ENCODE data around the gene SNRPA.

Gene SNRPA

GRCh38 chr19:40736661-40737060, 14.3 kb upstream of the SNRPA start:
- no peak overlapping the region for H3K4me2 ChIP-seq (ENCODE audit: low read length)
- H2BK120ac ChIP-seq (ENCODE audit: insufficient read depth, low read length, poor library complexity) = no peak overlapping the region
- H2BK5ac ChIP-seq (ENCODE audit: low read depth, low read length, poor library complexity) = no peak overlapping the region
- no peak overlapping the region for H4K12ac ChIP-seq (ENCODE audit: low read depth, low read length)
- no peak for DNase-seq
- H3K79me1 ChIP-seq (ENCODE audit: low read length) = no peaks in the 10 kb centered on the region
- no peak overlapping the region for H2AFZ ChIP-seq (ENCODE audit: insufficient read depth, low read length, poor library complexity)
- H3K79me2 ChIP-seq (ENCODE audit: control insufficient read depth, insufficient read depth, low read length, poor library complexity) = no peaks in the 10 kb centered on the region
- no peak overlapping the region for H4K8ac ChIP-seq (ENCODE audit: low read depth, low read length)
- H3K36me3 ChIP-seq (ENCODE audit: control insufficient read depth in 1 of 2, insufficient read depth in 2 of 2, low read length in 2 of 2) = peaks cover 66 to 78% of the 10 kb centered on the region in 2 experiments
- no peak overlapping the region for H3K9ac ChIP-seq (ENCODE audit: low read length)
- no peaks in the 10 kb centered on the region for H3K9me3 ChIP-seq (ENCODE audit: insufficient read depth, low read depth, low read length)
- H2BK12ac ChIP-seq (ENCODE audit: low read length) = no peak overlapping the region
- H3K4ac ChIP-seq (ENCODE audit: low read depth, low read length) = no peak overlapping the region
- H3K18ac ChIP-seq (ENCODE audit: low read length) = no peak overlapping the region
- H3K27ac ChIP-seq (ENCODE audit: low read depth, low read length) = no peak overlapping the region
- H3K4me3 ChIP-seq (ENCODE audit: low read depth, low read length) = no peak overlapping the region
- H3K27me3 ChIP-seq (ENCODE audit: insufficient read depth, low read length) = no peaks in the 10 kb centered on the region
- no peak overlapping the region for H2AK5ac ChIP-seq (ENCODE audit: low read length)
- H3K23ac ChIP-seq (ENCODE audit: low read length) = no peak overlapping the region
- H3K4me1 ChIP-seq (ENCODE audit: control insufficient read depth in 1 of 2, insufficient read depth in 2 of 2, low read length in 2 of 2) = no peaks in the 10 kb centered on the region
- no CpG with 5 or more reads among the region's 9 CpGs for WGBS (ENCODE audit: extremely low coverage, insufficient coverage, insufficient read length)
- H3K14ac ChIP-seq (ENCODE audit: low read length) = no peak overlapping the region
- H4K91ac ChIP-seq (ENCODE audit: low read depth, low read length) = no peak overlapping the region

DNA sequence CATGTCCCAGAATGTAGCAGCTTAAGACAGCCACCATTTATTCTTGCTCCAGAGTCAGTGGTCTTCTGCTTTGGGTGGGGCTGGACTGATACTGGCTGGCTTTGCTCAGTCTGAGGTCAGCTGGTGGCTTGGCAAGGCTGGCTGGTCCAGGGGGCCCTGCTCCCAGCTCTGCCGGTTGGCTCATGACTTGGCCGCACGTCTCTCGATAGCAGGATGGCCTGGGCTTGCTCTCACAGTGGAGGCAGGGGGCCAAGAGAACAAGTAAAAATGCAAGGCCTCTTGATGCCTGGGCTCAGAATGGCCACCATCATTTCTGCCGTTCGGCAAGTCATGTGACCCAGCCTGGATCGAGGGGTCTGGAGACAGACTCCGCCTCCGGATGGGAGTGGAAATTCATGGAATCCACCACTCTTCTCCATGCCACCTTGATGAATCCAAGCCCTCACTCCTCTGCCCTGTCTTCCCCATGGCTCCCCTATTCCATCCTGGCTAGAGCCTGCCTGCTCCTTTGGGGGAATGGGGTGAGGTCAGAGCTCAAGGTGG, 13.8 kb upstream of the SNRPA start:
- no peak overlapping the region for H3K4ac ChIP-seq (ENCODE audit: low read depth, low read length)
- H3K14ac ChIP-seq (ENCODE audit: low read length) = no peak overlapping the region
- H4K8ac ChIP-seq (ENCODE audit: low read depth, low read length) = no peak overlapping the region
- H3K9ac ChIP-seq (ENCODE audit: low read length) = no peak overlapping the region
- no peak overlapping the region for H2BK5ac ChIP-seq (ENCODE audit: low read depth, low read length, poor library complexity)
- H2BK12ac ChIP-seq (ENCODE audit: low read length) = no peak overlapping the region
- DNase-seq = no peak
- H2AK5ac ChIP-seq (ENCODE audit: low read length) = no peak overlapping the region
- no CpG with 5 or more reads among the region's 9 CpGs for WGBS (ENCODE audit: extremely low coverage, insufficient coverage, insufficient read length)
- H3K4me3 ChIP-seq (ENCODE audit: low read depth, low read length) = no peak overlapping the region
- no peaks in the 10 kb centered on the region for H3K9me3 ChIP-seq (ENCODE audit: insufficient read depth, low read depth, low read length)
- no peaks in the 10 kb centered on the region for H3K4me1 ChIP-seq (ENCODE audit: control insufficient read depth in 1 of 2, insufficient read depth in 2 of 2, low read length in 2 of 2)
- no peaks in the 10 kb centered on the region for H3K79me2 ChIP-seq (ENCODE audit: control insufficient read depth, insufficient read depth, low read length, poor library complexity)
- no peak overlapping the region for H4K12ac ChIP-seq (ENCODE audit: low read depth, low read length)
- H3K79me1 ChIP-seq (ENCODE audit: low read length) = no peaks in the 10 kb centered on the region
- H3K23ac ChIP-seq (ENCODE audit: low read length) = no peak overlapping the region
- no peak overlapping the region for H3K4me2 ChIP-seq (ENCODE audit: low read length)
- peaks cover 62 to 73% of the 10 kb centered on the region in 2 experiments for H3K36me3 ChIP-seq (ENCODE audit: control insufficient read depth in 1 of 2, insufficient read depth in 2 of 2, low read length in 2 of 2)
- no peak overlapping the region for H4K91ac ChIP-seq (ENCODE audit: low read depth, low read length)
- no peak overlapping the region for H2BK120ac ChIP-seq (ENCODE audit: insufficient read depth, low read length, poor library complexity)
- no peak overlapping the region for H3K27ac ChIP-seq (ENCODE audit: low read depth, low read length)
- H3K27me3 ChIP-seq (ENCODE audit: insufficient read depth, low read length) = no peaks in the 10 kb centered on the region
- no peak overlapping the region for H2AFZ ChIP-seq (ENCODE audit: insufficient read depth, low read length, poor library complexity)
- H3K18ac ChIP-seq (ENCODE audit: low read length) = no peak overlapping the region

DNA sequence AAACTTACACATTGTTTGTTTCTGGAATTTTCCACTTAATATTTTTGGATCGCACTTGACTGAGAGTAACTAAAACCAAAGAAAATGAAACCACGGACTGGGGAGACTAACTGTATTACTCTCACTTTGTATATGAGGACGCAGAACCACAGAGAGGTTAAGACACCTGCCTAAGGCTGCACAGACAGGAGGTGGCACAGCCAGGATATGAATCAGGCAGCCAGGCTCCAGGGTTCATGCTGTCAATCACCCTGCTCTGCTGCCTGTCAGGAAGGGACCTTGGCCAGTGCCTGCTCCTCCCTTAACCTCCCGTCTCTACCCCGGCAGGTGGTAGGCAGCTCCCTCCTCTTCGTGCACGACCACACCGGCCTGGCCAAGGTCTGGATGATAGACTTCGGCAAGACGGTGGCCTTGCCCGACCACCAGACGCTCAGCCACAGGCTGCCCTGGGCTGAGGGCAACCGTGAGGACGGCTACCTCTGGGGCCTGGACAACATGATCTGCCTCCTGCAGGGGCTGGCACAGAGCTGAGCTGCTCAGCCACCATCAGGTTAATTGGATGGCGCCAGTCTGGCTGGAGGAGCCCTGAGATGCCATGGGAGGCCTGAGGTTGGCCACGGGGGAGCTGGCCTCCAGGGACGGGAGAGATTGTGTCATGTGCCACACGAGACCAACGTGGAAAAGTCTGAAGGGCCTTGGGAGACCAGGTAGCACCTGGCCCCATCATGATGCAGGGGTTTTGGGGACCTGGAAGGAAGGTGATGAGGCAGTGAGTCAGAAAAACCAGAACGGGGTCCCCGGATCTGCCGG, 11.8 kb upstream of the SNRPA start:
- Histone ChIP-seq H2AFZ (ENCODE audit: insufficient read depth, low read length, poor library complexity) (no peak overlapping the region), H2AK5ac (ENCODE audit: low read length) (no peak overlapping the region), H3K23ac (ENCODE audit: low read length) (no peak overlapping the region), H2BK120ac (ENCODE audit: insufficient read depth, low read length, poor library complexity) (no peak overlapping the region), H3K4ac (ENCODE audit: low read depth, low read length) (no peak overlapping the region), H3K9ac (ENCODE audit: low read length) (no peak overlapping the region), H3K18ac (ENCODE audit: low read length) (no peak overlapping the region), H3K79me1 (ENCODE audit: low read length) (no peaks in the 10 kb centered on the region), H4K8ac (ENCODE audit: low read depth, low read length) (no peak overlapping the region), H3K27ac (ENCODE audit: low read depth, low read length) (no peak overlapping the region), H3K9me3 (ENCODE audit: insufficient read depth, low read depth, low read length) (no peaks in the 10 kb centered on the region), H3K4me1 (ENCODE audit: control insufficient read depth in 1 of 2, insufficient read depth in 2 of 2, low read length in 2 of 2) (peaks cover 2 to 3% of the 10 kb centered on the region in 2 experiments), H3K14ac (ENCODE audit: low read length) (no peak overlapping the region), H4K91ac (ENCODE audit: low read depth, low read length) (no peak overlapping the region), H4K12ac (ENCODE audit: low read depth, low read length) (no peak overlapping the region), H3K27me3 (ENCODE audit: insufficient read depth, low read length) (no peaks in the 10 kb centered on the region), H3K4me3 (ENCODE audit: low read depth, low read length) (no peak overlapping the region), H2BK5ac (ENCODE audit: low read depth, low read length, poor library complexity) (no peak overlapping the region), H2BK12ac (ENCODE audit: low read length) (no peak overlapping the region), H3K79me2 (ENCODE audit: control insufficient read depth, insufficient read depth, low read length, poor library complexity) (no peaks in the 10 kb centered on the region), H3K36me3 (ENCODE audit: control insufficient read depth in 1 of 2, insufficient read depth in 2 of 2, low read length in 2 of 2) (peaks cover 52 to 56% of the 10 kb centered on the region in 2 experiments), H3K4me2 (ENCODE audit: low read length) (no peak overlapping the region)
- no peak for DNase-seq
- WGBS (ENCODE audit: extremely low coverage, insufficient coverage, insufficient read length) = no CpG with 5 or more reads among the region's 22 CpGs

GRCh38 chr19:40739871-40740703, 10.9 kb upstream of the SNRPA start:
- Histone ChIP-seq H2AFZ (ENCODE audit: insufficient read depth, low read length, poor library complexity) (no peak overlapping the region), H3K79me1 (ENCODE audit: low read length) (peaks cover 2% of the 10 kb centered on the region), H3K27me3 (ENCODE audit: insufficient read depth, low read length) (no peaks in the 10 kb centered on the region), H3K4me2 (ENCODE audit: low read length) (no peak overlapping the region), H3K9ac (ENCODE audit: low read length) (no peak overlapping the region), H4K8ac (ENCODE audit: low read depth, low read length) (no peak overlapping the region), H2BK12ac (ENCODE audit: low read length) (no peak overlapping the region), H3K27ac (ENCODE audit: low read depth, low read length) (no peak overlapping the region), H2BK120ac (ENCODE audit: insufficient read depth, low read length, poor library complexity) (no peak overlapping the region), H3K4me3 (ENCODE audit: low read depth, low read length) (no peak overlapping the region), H2AK5ac (ENCODE audit: low read length) (no peak overlapping the region), H3K79me2 (ENCODE audit: control insufficient read depth, insufficient read depth, low read length, poor library complexity) (no peaks in the 10 kb centered on the region), H4K12ac (ENCODE audit: low read depth, low read length) (no peak overlapping the region), H3K36me3 (ENCODE audit: control insufficient read depth in 1 of 2, insufficient read depth in 2 of 2, low read length in 2 of 2) (peaks cover 43 to 49% of the 10 kb centered on the region in 2 experiments), H3K4me1 (ENCODE audit: control insufficient read depth in 1 of 2, insufficient read depth in 2 of 2, low read length in 2 of 2) (peaks cover 10 to 12% of the 10 kb centered on the region in 2 experiments), H3K9me3 (ENCODE audit: insufficient read depth, low read depth, low read length) (no peaks in the 10 kb centered on the region), H4K91ac (ENCODE audit: low read depth, low read length) (no peak overlapping the region), H3K23ac (ENCODE audit: low read length) (no peak overlapping the region), H3K14ac (ENCODE audit: low read length) (no peak overlapping the region), H3K4ac (ENCODE audit: low read depth, low read length) (no peak overlapping the region), H3K18ac (ENCODE audit: low read length) (no peak overlapping the region), H2BK5ac (ENCODE audit: low read depth, low read length, poor library complexity) (no peak overlapping the region)
- no CpG with 5 or more reads among the region's 16 CpGs for WGBS (ENCODE audit: extremely low coverage, insufficient coverage, insufficient read length)
- DNase-seq = no peak
